CD1c-positive myeloid dendritic cell (primary cell): ENCODE results near the gene BLOC1S3.

ENCODE experiments used
- DNase-seq: peaks from one replicate; pipeline ENCODE4 v3.0.0-alpha.2; 2016; ENCODE audit errors: extremely low spot score

Gene BLOC1S3

GRCh38 chr19:45182758-45183157 lies 4.2 kb downstream of the BLOC1S3 start:
- no peak for DNase-seq

- DNase-seq, result no peak
These were observed 5.5 kb downstream of the BLOC1S3 start for GRCh38 chr19:45184115-45184514.

- no peak for DNase-seq
These were observed 8.1 kb downstream of the BLOC1S3 start for GRCh38 chr19:45186509-45187334.

GRCh38 chr19:45187421-45188100 lies 9.0 kb downstream of the BLOC1S3 start:
- DNase-seq, result peak; percentile 46

- DNase-seq, result no peak
These were observed 11.4 kb downstream of the BLOC1S3 start for GRCh38 chr19:45189971-45190370.

- no peak for DNase-seq
These were observed 12.8 kb downstream of the BLOC1S3 start for GRCh38 chr19:45191375-45191774.

- DNase-seq, result no peak
These were observed 17.2 kb downstream of the BLOC1S3 start for GRCh38 chr19:45195764-45196163.

GRCh38 chr19:45200568-45200967 lies 22.0 kb downstream of the BLOC1S3 start:
- no peak for DNase-seq

GRCh38 chr19:45202637-45203036 lies 24.1 kb downstream of the BLOC1S3 start:
- DNase-seq, result no peak

- no peak for DNase-seq
These were observed 27.2 kb downstream of the BLOC1S3 start for GRCh38 chr19:45205810-45206209.

GRCh38 chr19:45206328-45206727 lies 27.7 kb downstream of the BLOC1S3 start:
- no peak for DNase-seq

- no peak for DNase-seq
These were observed 33.3 kb downstream of the BLOC1S3 start for GRCh38 chr19:45211751-45212381.

GRCh38 chr19:45213031-45213430 lies 34.4 kb downstream of the BLOC1S3 start:
- no peak for DNase-seq

- DNase-seq, result no peak
These were observed 37.0 kb downstream of the BLOC1S3 start for GRCh38 chr19:45215391-45216191.

- no peak for DNase-seq
These were observed 38.1 kb downstream of the BLOC1S3 start for GRCh38 chr19:45216667-45217066.

- no peak for DNase-seq
These were observed 38.8 kb downstream of the BLOC1S3 start for GRCh38 chr19:45217193-45217956.

- DNase-seq, result no peak
These were observed 39.4 kb downstream of the BLOC1S3 start for GRCh38 chr19:45217957-45218334.

- DNase-seq, result no peak
These were observed 39.8 kb downstream of the BLOC1S3 start for GRCh38 chr19:45218426-45218825.

- peak; percentile 58 for DNase-seq
These were observed 40.5 kb downstream of the BLOC1S3 start for GRCh38 chr19:45218911-45219743.

- DNase-seq, result no peak
These were observed 44.1 kb downstream of the BLOC1S3 start for GRCh38 chr19:45222724-45223123.
